GM19324 (cell line): ENCODE measurements around the gene EFNA4.
"Not testable (repeated sequence)": the region's sequence is repeated elsewhere in the genome, so short reads cannot be mapped to it uniquely, and the experiment has no call there.

Source experiments
- ATAC-seq: cut with Tn5 transposase; IDR thresholded peaks from one replicate; pipeline ENCODE4 v1.9.1; 2021; ENCODE audit warnings: mild to moderate bottlenecking, moderate library complexity; ENCODE audit not compliant: unreplicated experiment, low FRiP score

EFNA4 gene

GRCh38 chr1:155110826-155111225, 47.3 kb downstream of the EFNA4 start:
- ATAC-seq = no peak

DNA sequence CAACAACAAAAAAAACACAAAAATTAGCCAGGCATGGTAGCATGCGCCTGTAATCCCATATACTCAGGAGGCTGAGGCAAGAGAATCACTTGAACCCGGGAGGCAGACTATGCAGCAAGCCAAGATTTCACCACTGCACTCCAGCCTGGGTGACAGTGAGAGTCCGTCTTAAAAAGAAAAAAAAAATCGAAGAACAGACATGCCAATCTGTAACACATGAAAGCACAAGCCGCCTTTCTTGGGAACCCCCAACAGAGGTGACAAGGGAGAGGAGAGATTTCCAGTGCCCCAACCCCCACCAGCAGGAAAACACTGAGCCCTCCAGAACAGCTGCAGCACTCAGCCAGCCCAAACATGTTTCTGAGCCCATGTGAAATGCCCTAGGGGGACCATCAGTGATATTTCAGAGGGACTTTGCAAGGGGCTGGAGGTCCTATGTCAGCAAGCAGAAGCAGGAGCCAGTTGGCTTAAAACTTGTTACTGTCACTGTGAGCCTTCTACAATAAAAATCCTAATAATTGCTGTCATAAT, 50.0 kb downstream of the EFNA4 start:
- ATAC-seq = no peak

GRCh38 chr1:155116113-155116764, 52.7 kb downstream of the EFNA4 start:
- ATAC-seq = no peak

GRCh38 chr1:155117610-155118009, 54.1 kb downstream of the EFNA4 start:
- no peak for ATAC-seq

- not testable (repeated sequence) for ATAC-seq
Observed at GRCh38 chr1:155118090-155118489, 54.5 kb downstream of the EFNA4 start.
